IMR-90 (cell line): ENCODE results near the gene ZNF850. TPM values are rescaled to one million over a fixed set of nuclear protein-coding genes. Genes with fewer than 3 reads are reported as not detected.
"Not testable (repeated sequence)": the region's sequence is repeated elsewhere in the genome, so short reads cannot be mapped to it uniquely, and the experiment has no call there.

Source experiments
- ATAC-seq: fragments of 200-7000 bp; cut with Tn5 transposase; 2 replicates; pipeline ENCODE4 v1.9.1; 2020; ENCODE audit warnings: low read depth, mild to moderate bottlenecking, moderate library complexity
- BruUV-seq: library from RNA; stranded (reverse); fragments of 400-500 nt; replicated peaks from 2 replicates; lab custom pipeline; 2021; lab: Mats Ljungman, UMichigan
- CTCF ChIA-PET: fragments of 300-600 bp; formaldehyde crosslinking; extraction: SDS; loops from one replicate; lab custom pipeline; 2021; ENCODE audit warnings: antibody characterized with exemption; lab: Yijun Ruan, JAX
- POLR2A ChIA-PET: fragments of 300-600 bp; sonication (Branson Sonifier 250); formaldehyde crosslinking; loops from one replicate; lab custom pipeline; 2022; ENCODE audit warnings: antibody characterized with exemption; ENCODE audit not compliant: unreplicated experiment; lab: Charles Lee
- DNase-seq: peaks from one replicate; pipeline ENCODE4 v3.0.0; 2013
- H2AFZ ChIP-seq: replicated peaks from 2 replicates; pipeline ENCODE3; 2013; ENCODE audit warnings: low read length, mild to moderate bottlenecking; ENCODE audit not compliant: poor library complexity
- H2AK5ac ChIP-seq: 2 replicates; pipeline ENCODE4 v1.6.1; 2013; ENCODE audit warnings: low read depth, low read length, inconsistent platforms
- H2AK9ac ChIP-seq: replicated peaks from 2 replicates; pipeline ENCODE3; 2013; ENCODE audit warnings: mild to moderate bottlenecking, low read depth, low read length, moderate library complexity; ENCODE audit not compliant: poor library complexity
- H2BK120ac ChIP-seq: 2 replicates; pipeline ENCODE4 v1.6.1; 2013; ENCODE audit warnings: low read depth, low read length, inconsistent platforms
- H2BK15ac ChIP-seq: 3 replicates; pipeline ENCODE4 v1.6.1; 2013; ENCODE audit warnings: low read depth, low read length, inconsistent platforms
- H2BK20ac ChIP-seq: 2 replicates; pipeline ENCODE4 v1.6.1; 2013; ENCODE audit warnings: low read depth, mild to moderate bottlenecking, inconsistent platforms, low read length, moderate library complexity
- H2BK5ac ChIP-seq: 2 replicates; pipeline ENCODE4 v1.6.1; 2013; ENCODE audit warnings: mild to moderate bottlenecking, low read depth, low read length, inconsistent platforms; ENCODE audit not compliant: poor library complexity, severe bottlenecking
- H3K14ac ChIP-seq: replicated peaks from 2 replicates; pipeline ENCODE4 v1.6.1; 2013; ENCODE audit warnings: low read depth, low read length, inconsistent platforms
- H3K18ac ChIP-seq: 2 replicates; pipeline ENCODE4 v1.6.1; 2013; ENCODE audit warnings: low read depth, low read length, control low read depth
- H3K23ac ChIP-seq: 2 replicates; pipeline ENCODE4 v1.6.1; 2013; ENCODE audit warnings: low read depth, low read length, inconsistent platforms
- H3K27ac ChIP-seq: 2 replicates; pipeline ENCODE4 v1.5.1; 2013; ENCODE audit warnings: mild to moderate bottlenecking, control low read depth, low read length; ENCODE audit not compliant: insufficient read depth
- H3K27me3 ChIP-seq: 2 replicates; pipeline ENCODE4 v1.6.1; 2013; ENCODE audit warnings: low read length; ENCODE audit not compliant: control insufficient read depth, insufficient read depth
- H3K36me3 ChIP-seq: 2 replicates; pipeline ENCODE4 v1.6.1; 2013; ENCODE audit warnings: low read length, mixed read lengths; ENCODE audit not compliant: control insufficient read depth, insufficient read depth
- H3K4ac ChIP-seq: 2 replicates; pipeline ENCODE4 v1.6.1; 2013; ENCODE audit warnings: low read depth, low read length, inconsistent platforms
- H3K4me1 ChIP-seq: 2 replicates; pipeline ENCODE4 v1.6.1; 2013; ENCODE audit warnings: low read length, mixed read lengths; ENCODE audit not compliant: control insufficient read depth, insufficient read depth
- H3K4me2 ChIP-seq: 2 replicates; pipeline ENCODE4 v1.6.1; 2013; ENCODE audit warnings: low read depth, mild to moderate bottlenecking, control low read depth, low read length, moderate library complexity
- H3K4me3 ChIP-seq: 2 replicates; pipeline ENCODE4 v1.5.1; 2013; ENCODE audit warnings: low read depth, mild to moderate bottlenecking, control low read depth, low read length, moderate library complexity; ENCODE audit not compliant: insufficient read depth
- H3K56ac ChIP-seq: 2 replicates; pipeline ENCODE4 v1.6.1; 2013; ENCODE audit warnings: low read length, inconsistent platforms; ENCODE audit not compliant: insufficient read depth; ENCODE audit errors: extremely low read depth
- H3K79me1 ChIP-seq, 2 experiments: 2 replicates each; pipeline ENCODE4 v1.6.1; 2013; ENCODE audit warnings: low read length in 2 of 2, inconsistent platforms in 1 of 2, low read depth in 1 of 2
- H3K9ac ChIP-seq: 2 replicates; pipeline ENCODE4 v1.6.1; 2013; ENCODE audit warnings: low read depth, low read length, control low read depth
- H3K9me1 ChIP-seq: 2 replicates; pipeline ENCODE4 v1.6.1; 2013; ENCODE audit warnings: low read length, inconsistent platforms; ENCODE audit not compliant: insufficient read depth
- H3K9me3 ChIP-seq: 2 replicates; pipeline ENCODE4 v1.6.1; 2013; ENCODE audit warnings: low read length; ENCODE audit not compliant: control insufficient read depth, insufficient read depth
- H4K20me1 ChIP-seq: 2 replicates; pipeline ENCODE4 v1.6.1; 2013; ENCODE audit warnings: low read length, inconsistent platforms; ENCODE audit not compliant: insufficient read depth
- H4K5ac ChIP-seq: 2 replicates; pipeline ENCODE4 v1.6.1; 2013; ENCODE audit warnings: mild to moderate bottlenecking, low read depth, low read length, control low read depth
- H4K8ac ChIP-seq, 2 experiments: 2 replicates each; pipeline ENCODE4 v1.6.1; 2013; ENCODE audit warnings: low read depth in 2 of 2, low read length in 2 of 2, control low read depth in 1 of 2, inconsistent platforms in 1 of 2
- H4K91ac ChIP-seq: 2 replicates; pipeline ENCODE4 v1.6.1; 2013; ENCODE audit warnings: low read depth, low read length, inconsistent platforms; ENCODE audit not compliant: insufficient read depth
- WGBS, 2 experiments: methylation state at CpG; one replicate each; pipeline versions ENCODE4 v1.1.5 to v1.1.7; 2013; ENCODE audit warnings: missing lambda C conversion rate in 2 of 2; ENCODE audit not compliant: insufficient read length in 1 of 2; ENCODE audit errors: extremely low coverage in 2 of 2; 5-methylcytosine and 5-hydroxymethylcytosine counted together
- dilution Hi-C: fragments of 300-500 bp; cut with HindIII; formaldehyde crosslinking; loops from one replicate; pipeline ENCODE4 v1.14.3; 2018; ENCODE audit warnings: low sequenced_read_pairs; ENCODE audit not compliant: unreplicated experiment
- in situ Hi-C: fragments of 300-500 bp; cut with MboI; formaldehyde crosslinking; loops from 3 replicates; pipeline ENCODE4 v1.14.3; 2019; ENCODE audit warnings: low sequenced_read_pairs, inconsistent platforms, mixed read lengths
- intact Hi-C: fragments of 100-400 bp; cut with micrococcal nuclease; formaldehyde crosslinking; loops from 2 replicates; pipeline ENCODE4 v1.10.0; 2022
- polyA plus RNA-seq, 3 experiments: library from polyadenylated mRNA; depleted of rRNA; stranded (reverse); fragments of >200 nt; gene quantifications; 2 replicates each; pipeline ENCODE4 v1.2.3, GENCODE V29; 2012; ENCODE audit warnings: low replicate concordance in 1 of 3
- total RNA-seq: library from RNA; depleted of rRNA; stranded (reverse); fragments of >200 nt; gene quantifications from 2 replicates; pipeline ENCODE4 v1.2.3, GENCODE V29; 2012

Gene ZNF850
- total and polyA plus RNA-seq, 2 of the 4 experiments (the other 2 are of a cell fraction) = 1.1 to 7.2 TPM

GRCh38 chr19:36749613-36750012, 23.0 kb downstream of the ZNF850 start:
- H2BK120ac ChIP-seq, H3K79me1 ChIP-seq, dilution Hi-C loops, H4K5ac ChIP-seq, H3K27me3 ChIP-seq, H2AK9ac ChIP-seq, BruUV-seq, H3K9ac ChIP-seq, H3K4me3 ChIP-seq, POLR2A ChIA-PET, CTCF ChIA-PET, H4K20me1 ChIP-seq, H3K56ac ChIP-seq, H3K4me2 ChIP-seq, H3K23ac ChIP-seq, H3K4ac ChIP-seq, H3K14ac ChIP-seq, H4K91ac ChIP-seq, ATAC-seq, H3K27ac ChIP-seq, intact Hi-C loops, H3K4me1 ChIP-seq, H2BK15ac ChIP-seq, H2BK5ac ChIP-seq, H3K18ac ChIP-seq, DNase-seq, H2AK5ac ChIP-seq, H2AFZ ChIP-seq, in situ Hi-C loops, H4K8ac ChIP-seq, H2BK20ac ChIP-seq, H3K9me1 ChIP-seq: not testable (repeated sequence)
- no CpG with 5 or more reads among the region's 8 CpGs for WGBS, 2 experiments
- Histone ChIP-seq H3K9me3 (peaks cover 80% of the 10 kb centered on the region), H3K36me3 (peaks cover 46% of the 10 kb centered on the region)
